H1 (cell line): ENCODE results near the gene MYRIP. TPM values are rescaled to one million over a fixed set of nuclear protein-coding genes. Genes with fewer than 3 reads are reported as not detected.

Experiments
- CTCF ChIA-PET: fragments of 300-600 bp; sonication (Branson Sonifier 250); formaldehyde crosslinking; loops from one replicate; lab custom pipeline; 2021; ENCODE audit not compliant: partially characterized antibody; lab: Charles Lee
- POLR2A ChIA-PET: fragments of 300-600 bp; sonication (Branson Sonifier 250); formaldehyde crosslinking; loops from one replicate; lab custom pipeline; 2021; ENCODE audit warnings: inconsistent platforms; ENCODE audit not compliant: partially characterized antibody; lab: Charles Lee
- DNase-seq, 2 experiments: peaks; one replicate each; pipeline versions ENCODE4 v3.0.0 to v3.0.0-alpha.2; 2010 to 2022; ENCODE audit warnings: low spot score in 2 of 2, low read depth in 1 of 2, mixed read lengths in 1 of 2
- FAIRE-seq: peaks from 2 replicates; lab custom pipeline; 2011; peaks lifted over from hg19 to GRCh38; lab: Jason Lieb, UNC
- H2AFZ ChIP-seq: 2 replicates; pipeline ENCODE4 v1.8.1; 2012; ENCODE audit warnings: low read length, inconsistent platforms
- H2AK5ac ChIP-seq: 2 replicates; pipeline ENCODE4 v1.6.1; 2013; ENCODE audit warnings: low read depth, low read length
- H2BK120ac ChIP-seq: replicated peaks from 2 replicates; pipeline ENCODE3; 2013; ENCODE audit warnings: low read depth, low read length, inconsistent platforms
- H2BK12ac ChIP-seq: 2 replicates; pipeline ENCODE4 v1.6.1; 2013; ENCODE audit warnings: low read depth, low read length
- H2BK15ac ChIP-seq: 2 replicates; pipeline ENCODE4 v1.6.1; 2013; ENCODE audit warnings: low read length
- H2BK20ac ChIP-seq: 2 replicates; pipeline ENCODE4 v1.6.1; 2013; ENCODE audit warnings: low read length
- H2BK5ac ChIP-seq: 2 replicates; pipeline ENCODE4 v1.6.1; 2013; ENCODE audit warnings: low read depth, low read length
- H3K14ac ChIP-seq: 2 replicates; pipeline ENCODE4 v1.6.1; 2013; ENCODE audit warnings: inconsistent platforms; ENCODE audit not compliant: insufficient read length
- H3K18ac ChIP-seq: 2 replicates; pipeline ENCODE4 v1.6.1; 2013; ENCODE audit warnings: low read length; ENCODE audit errors: extremely low read depth
- H3K23ac ChIP-seq: 2 replicates; pipeline ENCODE4 v1.6.1; 2013; ENCODE audit warnings: inconsistent platforms; ENCODE audit not compliant: insufficient read length
- H3K23me2 ChIP-seq: 2 replicates; pipeline ENCODE4 v1.6.1; 2013; ENCODE audit warnings: low read depth, low read length
- H3K27ac ChIP-seq: 2 replicates; pipeline ENCODE4 v1.6.1; 2011; ENCODE audit warnings: low read depth, low read length, inconsistent platforms
- H3K27me3 ChIP-seq, 4 experiments: replicated peaks in 1 of 4; 1 replicate in 1 of 4; 2 replicates in 3 of 4; pipeline versions ENCODE4 v1.6.1 to v1.8.1; 2011 to 2013; ENCODE audit warnings: low read length in 3 of 4, mild to moderate bottlenecking in 3 of 4, inconsistent platforms in 2 of 4, mixed read lengths in 2 of 4, moderate library complexity in 1 of 4; ENCODE audit not compliant: control insufficient read depth in 3 of 4, insufficient read depth in 3 of 4; ENCODE audit errors: extremely low read depth in 1 of 4
- H3K36me3 ChIP-seq, 4 experiments: 2 replicates each; pipeline versions ENCODE4 v1.6.1 to v1.8.1; 2011 to 2013; ENCODE audit warnings: mild to moderate bottlenecking in 4 of 4, low read length in 3 of 4, moderate library complexity in 2 of 4, control low read depth in 1 of 4, inconsistent platforms in 1 of 4; ENCODE audit not compliant: insufficient read depth in 4 of 4, control insufficient read depth in 2 of 4
- H3K4ac ChIP-seq: replicated peaks from 2 replicates; pipeline ENCODE3; 2013; ENCODE audit warnings: low read length, low read depth, mixed read lengths, inconsistent platforms; ENCODE audit not compliant: insufficient read length
- H3K4me1 ChIP-seq, 4 experiments: replicated peaks in 1 of 4; 1 replicate in 1 of 4; 2 replicates in 3 of 4; pipeline versions ENCODE4 v1.6.1 to v1.8.1; 2011 to 2013; ENCODE audit warnings: low read length in 3 of 4, inconsistent platforms in 2 of 4, mixed read lengths in 1 of 4; ENCODE audit not compliant: insufficient read depth in 4 of 4, control insufficient read depth in 3 of 4
- H3K4me2 ChIP-seq, 2 experiments: 2 replicates each; pipeline versions ENCODE4 v1.6.1 to v1.8.1; 2011 to 2013; ENCODE audit warnings: low read depth in 2 of 2, low read length in 2 of 2, control low read depth in 1 of 2, inconsistent platforms in 1 of 2, mild to moderate bottlenecking in 1 of 2; ENCODE audit not compliant: insufficient read depth in 1 of 2
- H3K4me3 ChIP-seq, 4 experiments: fragments of 200-600, 300-600 bp in 1 of 4; sonication (generic), shearing (Covaris generic), sonication (Bioruptor Twin) in 1 of 4; 2 replicates each; pipeline versions ENCODE4 v1.5.1 to v1.8.1; 2011 to 2016; ENCODE audit warnings: low read length in 4 of 4, low read depth in 3 of 4, control low read depth in 2 of 4, inconsistent platforms in 2 of 4, mild to moderate bottlenecking in 2 of 4, mixed read lengths in 1 of 4, moderate library complexity in 1 of 4; ENCODE audit not compliant: insufficient read depth in 2 of 4; ENCODE audit errors: extremely low read depth in 1 of 4
- H3K56ac ChIP-seq: replicated peaks from 2 replicates; pipeline ENCODE3; 2013; ENCODE audit warnings: low read depth, mild to moderate bottlenecking, mixed read lengths, low read length, inconsistent platforms; ENCODE audit not compliant: insufficient read length
- H3K79me1 ChIP-seq: 2 replicates; pipeline ENCODE4 v1.6.1; 2013; ENCODE audit warnings: low read depth, low read length, control low read depth
- H3K79me2 ChIP-seq, 2 experiments: 2 replicates each; pipeline versions ENCODE4 v1.6.1 to v1.8.1; 2012 to 2013; ENCODE audit warnings: low read length in 2 of 2, mild to moderate bottlenecking in 2 of 2, inconsistent platforms in 1 of 2; ENCODE audit not compliant: insufficient read depth in 2 of 2, control insufficient read depth in 1 of 2
- H3K9ac ChIP-seq, 4 experiments: replicated peaks in 1 of 4; 1 replicate in 1 of 4; 2 replicates in 3 of 4; pipeline versions ENCODE4 v1.6.1 to v1.8.1; 2011 to 2013; ENCODE audit warnings: low read depth in 3 of 4, low read length in 3 of 4, control low read depth in 2 of 4, mild to moderate bottlenecking in 2 of 4, moderate library complexity in 2 of 4, inconsistent platforms in 1 of 4; ENCODE audit errors: extremely low read depth in 1 of 4
- H3K9me3 ChIP-seq, 2 experiments: 2 replicates each; pipeline versions ENCODE4 v1.6.1 to v1.8.1; 2012 to 2013; ENCODE audit warnings: mild to moderate bottlenecking in 2 of 2, moderate library complexity in 2 of 2, control low read depth in 1 of 2, inconsistent platforms in 1 of 2, low read depth in 1 of 2, low read length in 1 of 2, mixed read lengths in 1 of 2; ENCODE audit not compliant: insufficient read depth in 2 of 2
- H4K20me1 ChIP-seq, 2 experiments: replicated peaks in 1 of 2; 2 replicates each; pipeline versions ENCODE3 to v1.8.1; 2011 to 2013; ENCODE audit warnings: inconsistent platforms in 2 of 2, low read length in 2 of 2, mild to moderate bottlenecking in 1 of 2; ENCODE audit not compliant: insufficient read depth in 2 of 2, control insufficient read depth in 1 of 2
- H4K5ac ChIP-seq: 2 replicates; pipeline ENCODE4 v1.6.1; 2013; ENCODE audit warnings: low read length, low read depth, mixed read lengths, inconsistent platforms; ENCODE audit not compliant: insufficient read length
- H4K8ac ChIP-seq: 2 replicates; pipeline ENCODE4 v1.8.0; 2013; ENCODE audit warnings: mild to moderate bottlenecking, moderate library complexity, low read length, inconsistent platforms; ENCODE audit not compliant: insufficient read depth; ENCODE audit errors: extremely low read depth
- H4K91ac ChIP-seq: replicated peaks from 2 replicates; pipeline ENCODE3; 2013; ENCODE audit warnings: low read length, mixed read lengths, inconsistent platforms; ENCODE audit not compliant: insufficient read length
- JUND ChIP-seq: IDR thresholded peaks from 2 replicates; pipeline ENCODE4 v1.6.1; 2011; ENCODE audit warnings: mild to moderate bottlenecking, improper control_type of control experiment, low read length
- NANOG ChIP-seq: IDR thresholded peaks from 2 replicates; pipeline ENCODE4 v1.6.1; 2011; ENCODE audit warnings: low read length, low read depth, mild to moderate bottlenecking, inconsistent platforms; ENCODE audit not compliant: insufficient read depth, poor library complexity, severe bottlenecking
- NRF1 ChIP-seq: IDR thresholded peaks from 2 replicates; pipeline ENCODE4 v1.6.1; 2011; ENCODE audit warnings: mild to moderate bottlenecking, low read depth, low read length, improper control_type of control experiment
- WGBS, 2 experiments: shearing (Covaris generic) in 1 of 2; methylation state at CpG; one replicate each; pipeline versions ENCODE4 v1.1.6 to v1.1.7; 2013 to 2015; ENCODE audit warnings: low lambda C conversion rate in 2 of 2, mixed read lengths in 2 of 2, inconsistent platforms in 1 of 2, low coverage in 1 of 2, missing lambda C conversion rate in 1 of 2; ENCODE audit not compliant: insufficient replicate concordance in 2 of 2, insufficient coverage in 1 of 2, insufficient read length in 1 of 2; ENCODE audit errors: extremely low coverage in 1 of 2, missing lambda C conversion rate in 1 of 2; 5-methylcytosine and 5-hydroxymethylcytosine counted together
- polyA plus RNA-seq, 7 experiments: library from polyadenylated mRNA; depleted of rRNA in 3 of 7; stranded (reverse) in 5 of 7; unstranded in 2 of 7; fragments of >200 nt in 5 of 7; fragments of 200-250 nt in 2 of 7; gene quantifications; 1 replicate in 5 of 7; 2 replicates in 1 of 7; 4 replicates in 1 of 7; pipeline versions ENCODE4 v1.2.1 to v1.2.3, GENCODE V29; 2011 to 2013; ENCODE audit warnings: missing spikeins in 2 of 7, mixed read lengths in 2 of 7
- total RNA-seq: library from RNA; stranded (reverse); fragmentation: NEBNext Ultra II Directional; extraction: Animal tissue kit (Norgen Biotek cat#: 25700); gene quantifications from 2 replicates; pipeline ENCODE4 v1.2.1, GENCODE V29; 2021

MYRIP gene
- total and polyA plus RNA-seq, 2 of the 8 experiments (the other 6 are each of a cell fraction or from before 2014, with no cell fraction given): 0.54 to 4.3 TPM

DNA sequence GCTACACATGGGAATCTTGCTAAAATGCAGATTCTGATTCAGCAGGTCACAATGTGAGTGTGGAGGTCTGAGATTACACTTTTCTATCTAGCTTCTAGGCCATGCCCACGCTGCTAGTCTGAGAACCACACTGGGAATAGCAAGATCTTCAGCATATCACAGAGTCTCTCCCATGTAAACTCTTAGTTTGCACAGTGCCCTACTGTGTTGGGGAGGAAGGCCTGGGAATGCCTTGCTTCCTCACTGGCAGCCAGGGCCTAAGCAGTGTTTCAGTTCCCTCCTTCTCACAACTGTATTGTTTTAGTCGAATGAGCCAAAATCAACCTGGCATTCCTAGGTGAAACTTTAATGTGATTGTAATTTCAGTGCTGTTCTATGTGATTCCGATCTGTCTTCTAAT lies 320.1 kb downstream of the MYRIP start:
- H4K8ac ChIP-seq: no peak overlapping the region
- ChIA-PET POLR2A (no interaction called here), CTCF (interaction anchor here (1.4 to 1.5 kb wide), 2 partner anchors 49 to 317 kb away, joined by 3 read pairs; no protein-coding TSS in a partner anchor)
- H2AFZ ChIP-seq: no peak overlapping the region
- 88% methylated on average over 3 of the region's 3 CpGs; no CpG with 5 or more reads in 1 of the 2 experiments for WGBS, 2 experiments
- no peaks in the 10 kb centered on the region for H3K23me2 ChIP-seq
- no peak overlapping the region for H2BK20ac ChIP-seq
- H3K36me3 ChIP-seq: no peaks in the 10 kb centered on the region
- no peak overlapping the region for H3K18ac ChIP-seq
- H3K79me2 ChIP-seq: no peaks in the 10 kb centered on the region
- no peak overlapping the region for H2AK5ac ChIP-seq
- H3K9me3 ChIP-seq: peaks cover 19% of the 10 kb centered on the region in 2 experiments
- FAIRE-seq (no peak), DNase-seq (no peak)
- H2BK120ac ChIP-seq: no peak overlapping the region
- no peak overlapping the region for H2BK5ac ChIP-seq
- no peak overlapping the region for H3K56ac ChIP-seq
- H3K79me1 ChIP-seq: no peaks in the 10 kb centered on the region
- no peak overlapping the region for H3K4me2 ChIP-seq
- TF ChIP-seq NRF1: no peak
- no peak for TF ChIP-seq JUND
- TF ChIP-seq NANOG: no peak
- TF ChIP-seq, all 59 proteins: peak for 0
- Histone ChIP-seq H4K91ac (no peak overlapping the region), H3K4me3 (no peak overlapping the region), H3K27ac (no peak overlapping the region), H4K20me1 (no peaks in the 10 kb centered on the region), H3K4me1 (no peaks in the 10 kb centered on the region), H3K23ac (no peak overlapping the region), H3K27me3 (no peaks in the 10 kb centered on the region), H3K14ac (no peak overlapping the region), H2BK12ac (no peak overlapping the region), H3K4ac (no peak overlapping the region), H3K9ac (no peak overlapping the region; a peak in 1 of 7 replicates), H4K5ac (no peak overlapping the region), H2BK15ac (no peak overlapping the region)
